ENCODE data around the gene RAB11B. TPM values are rescaled to one million over a fixed set of nuclear protein-coding genes. Genes with fewer than 3 reads are reported as not detected.
"Not testable (repeated sequence)": the region's sequence is repeated elsewhere in the genome, so short reads cannot be mapped to it uniquely, and the experiment has no call there.

RAB11B gene
- total RNA-seq, 1 experiment from 2014 or later, result 67.2 TPM

GRCh38 chr19:8371011-8371804, 19.0 kb upstream of the RAB11B start:
- Mint-ChIP-seq H3K27ac (ENCODE audit: low read depth, unreplicated experiment) (no peak overlapping the region), H3K4me1 (ENCODE audit: insufficient read depth, unreplicated experiment) (peaks cover 16% of the 10 kb centered on the region), H3K9me3 (ENCODE audit: unreplicated experiment) (no peaks in the 10 kb centered on the region), H3K4me3 (ENCODE audit: unreplicated experiment) (no peak overlapping the region), H3K27me3 (ENCODE audit: insufficient read depth, unreplicated experiment) (no peaks in the 10 kb centered on the region), H3K36me3 (ENCODE audit: insufficient read depth, unreplicated experiment) (peaks cover 25% of the 10 kb centered on the region)
- ChIA-PET CTCF (interaction anchor here (0.7 kb wide), 1 partner anchor 19 kb away, joined by 3 read pairs; the partner anchor contains the start of gene RAB11B), POLR2A (no interaction called here)
- intact Hi-C loops (cut with micrococcal nuclease), result no loop called here
- BruUV-seq (replicated peaks), result no TSS peak
- TF ChIP-seq CTCF (IDR thresholded peaks at IDR 0.05; ENCODE audit: unreplicated experiment), result no peak
- no peak for DNase-seq (ENCODE audit: unreplicated experiment)

- intact Hi-C loops (cut with micrococcal nuclease), result no loop called here
- TF ChIP-seq CTCF (IDR thresholded peaks at IDR 0.05; ENCODE audit: unreplicated experiment), result no peak
- ChIA-PET POLR2A (interaction anchor here (0.8 kb wide), 1 partner anchor 10 kb away, joined by 3 read pairs; the partner anchor contains the start of gene ANGPTL4), CTCF (interaction anchor here (0.6 to 0.7 kb wide), 2 partner anchors 55 to 261 kb away, joined by 3 to 4 read pairs; no protein-coding TSS in a partner anchor)
- peak overlapping the region; percentile 67 for H3K27ac Mint-ChIP-seq (ENCODE audit: low read depth, unreplicated experiment)
- BruUV-seq (replicated peaks), result no TSS peak
- H3K4me1 Mint-ChIP-seq (ENCODE audit: insufficient read depth, unreplicated experiment), result no peaks in the 10 kb centered on the region
- H3K4me3 Mint-ChIP-seq (ENCODE audit: unreplicated experiment), result no peak overlapping the region
- H3K9me3 Mint-ChIP-seq (ENCODE audit: unreplicated experiment), result no peaks in the 10 kb centered on the region
- DNase-seq (ENCODE audit: unreplicated experiment), result peak; percentile 49
- no peaks in the 10 kb centered on the region for H3K27me3 Mint-ChIP-seq (ENCODE audit: insufficient read depth, unreplicated experiment)
- H3K36me3 Mint-ChIP-seq (ENCODE audit: insufficient read depth, unreplicated experiment), result peaks cover 18% of the 10 kb centered on the region
Measured at GRCh38 chr19:8373867-8374813, 16.0 kb upstream of the RAB11B start.

GRCh38 chr19:8375766-8376165, 14.4 kb upstream of the RAB11B start:
- H3K36me3 Mint-ChIP-seq (ENCODE audit: insufficient read depth, unreplicated experiment), result peaks cover 25% of the 10 kb centered on the region
- H3K4me3 Mint-ChIP-seq (ENCODE audit: unreplicated experiment); POLR2A ChIA-PET; intact Hi-C loops (cut with micrococcal nuclease); DNase-seq (ENCODE audit: unreplicated experiment); H3K27ac Mint-ChIP-seq (ENCODE audit: low read depth, unreplicated experiment); BruUV-seq (replicated peaks); H3K27me3 Mint-ChIP-seq (ENCODE audit: insufficient read depth, unreplicated experiment); H3K4me1 Mint-ChIP-seq (ENCODE audit: insufficient read depth, unreplicated experiment); H3K9me3 Mint-ChIP-seq (ENCODE audit: unreplicated experiment): not testable (repeated sequence)
- CTCF ChIA-PET, result interaction anchor here (1.2 kb wide), 1 partner anchor 11 kb away, joined by 3 read pairs; no protein-coding TSS in a partner anchor

- intact Hi-C loops (cut with micrococcal nuclease); DNase-seq (ENCODE audit: unreplicated experiment); H3K27me3 Mint-ChIP-seq (ENCODE audit: insufficient read depth, unreplicated experiment); H3K27ac Mint-ChIP-seq (ENCODE audit: low read depth, unreplicated experiment); H3K9me3 Mint-ChIP-seq (ENCODE audit: unreplicated experiment); H3K4me3 Mint-ChIP-seq (ENCODE audit: unreplicated experiment); H3K4me1 Mint-ChIP-seq (ENCODE audit: insufficient read depth, unreplicated experiment); BruUV-seq (replicated peaks): not testable (repeated sequence)
- ChIA-PET POLR2A (interaction anchor here (1.7 to 2.5 kb wide), 2 partner anchors 14 to 15 kb away, joined by 6 to 8 read pairs; partner anchors contain the start of gene RAB11B), CTCF (interaction anchor here (0.6 to 3.4 kb wide), 2 partner anchors 9 to 22 kb away, joined by 3 to 23 read pairs; no protein-coding TSS in a partner anchor)
- H3K36me3 Mint-ChIP-seq (ENCODE audit: insufficient read depth, unreplicated experiment), result peaks cover 25% of the 10 kb centered on the region
Measured at GRCh38 chr19:8376373-8376974, 13.7 kb upstream of the RAB11B start.

Data from MCF 10A (cell line).